ENCODE results near the gene LARGE1. TPM values are rescaled to one million over a fixed set of nuclear protein-coding genes. Genes with fewer than 3 reads are reported as not detected.

The LARGE1 gene
- total RNA-seq, 1 donor: 22.8 TPM

GRCh38 chr22:33717694-33718396, 202.4 kb downstream of the LARGE1 start:
- Histone ChIP-seq H3K4me2 (ENCODE audit: insufficient read depth, low read length) (no peak overlapping the region), H3K9me3 (ENCODE audit: low read depth, low read length) (no peaks in the 10 kb centered on the region), H3K27me3 (ENCODE audit: insufficient read depth, low read length) (no peaks in the 10 kb centered on the region), H3K36me3 (ENCODE audit: insufficient read depth, low read length) (no peaks in the 10 kb centered on the region), H4K20me1 (ENCODE audit: insufficient read depth, low read length) (no peaks in the 10 kb centered on the region), H3K4me3 (ENCODE audit: insufficient read depth, low read length) (no peak overlapping the region), H3K79me2 (ENCODE audit: insufficient read depth, low read length) (no peaks in the 10 kb centered on the region), H2AFZ (ENCODE audit: low read length) (no peak overlapping the region), H3K4me1 (ENCODE audit: insufficient read depth, low read length) (no peaks in the 10 kb centered on the region), H3K27ac (ENCODE audit: low read depth, low read length) (no peak overlapping the region)
- DNase-seq (ENCODE audit: insufficient read length, low spot score, missing footprints): peak; percentile 26
- no peak for TF ChIP-seq CTCF (IDR thresholded peaks at IDR 0.05; ENCODE audit: extremely low read depth, low read depth, low read length)

GRCh38 chr22:33715237-33715985, 204.9 kb downstream of the LARGE1 start:
- no peaks in the 10 kb centered on the region for H3K36me3 ChIP-seq (ENCODE audit: insufficient read depth, low read length)
- H3K79me2 ChIP-seq (ENCODE audit: insufficient read depth, low read length): no peaks in the 10 kb centered on the region
- no peak overlapping the region for H3K4me3 ChIP-seq (ENCODE audit: insufficient read depth, low read length)
- H3K4me2 ChIP-seq (ENCODE audit: insufficient read depth, low read length): no peak overlapping the region
- H3K27me3 ChIP-seq (ENCODE audit: insufficient read depth, low read length): no peaks in the 10 kb centered on the region
- no peak overlapping the region for H3K27ac ChIP-seq (ENCODE audit: low read depth, low read length)
- TF ChIP-seq CTCF (IDR thresholded peaks at IDR 0.05; ENCODE audit: extremely low read depth, low read depth, low read length): no peak
- H4K20me1 ChIP-seq (ENCODE audit: insufficient read depth, low read length): no peaks in the 10 kb centered on the region
- H2AFZ ChIP-seq (ENCODE audit: low read length): no peak overlapping the region
- DNase-seq (ENCODE audit: insufficient read length, low spot score, missing footprints): no peak
- no peaks in the 10 kb centered on the region for H3K9me3 ChIP-seq (ENCODE audit: low read depth, low read length)
- no peaks in the 10 kb centered on the region for H3K4me1 ChIP-seq (ENCODE audit: insufficient read depth, low read length)

GRCh38 chr22:33710326-33710725, 209.9 kb downstream of the LARGE1 start:
- no peaks in the 10 kb centered on the region for H3K27me3 ChIP-seq (ENCODE audit: insufficient read depth, low read length)
- no peak for DNase-seq (ENCODE audit: insufficient read length, low spot score, missing footprints)
- no peaks in the 10 kb centered on the region for H3K79me2 ChIP-seq (ENCODE audit: insufficient read depth, low read length)
- no peak for TF ChIP-seq CTCF (IDR thresholded peaks at IDR 0.05; ENCODE audit: extremely low read depth, low read depth, low read length)
- no peak overlapping the region for H3K27ac ChIP-seq (ENCODE audit: low read depth, low read length)
- H2AFZ ChIP-seq (ENCODE audit: low read length): no peak overlapping the region
- H4K20me1 ChIP-seq (ENCODE audit: insufficient read depth, low read length): no peaks in the 10 kb centered on the region
- H3K9me3 ChIP-seq (ENCODE audit: low read depth, low read length): no peaks in the 10 kb centered on the region
- no peak overlapping the region for H3K4me3 ChIP-seq (ENCODE audit: insufficient read depth, low read length)
- no peaks in the 10 kb centered on the region for H3K4me1 ChIP-seq (ENCODE audit: insufficient read depth, low read length)
- H3K36me3 ChIP-seq (ENCODE audit: insufficient read depth, low read length): no peaks in the 10 kb centered on the region
- no peak overlapping the region for H3K4me2 ChIP-seq (ENCODE audit: insufficient read depth, low read length)

GRCh38 chr22:33707581-33707980, 212.7 kb downstream of the LARGE1 start:
- no peaks in the 10 kb centered on the region for H3K27me3 ChIP-seq (ENCODE audit: insufficient read depth, low read length)
- no peak overlapping the region for H3K4me2 ChIP-seq (ENCODE audit: insufficient read depth, low read length)
- no peak overlapping the region for H3K4me3 ChIP-seq (ENCODE audit: insufficient read depth, low read length)
- DNase-seq (ENCODE audit: insufficient read length, low spot score, missing footprints): no peak
- H3K27ac ChIP-seq (ENCODE audit: low read depth, low read length): no peak overlapping the region
- no peak for TF ChIP-seq CTCF (IDR thresholded peaks at IDR 0.05; ENCODE audit: extremely low read depth, low read depth, low read length)
- no peaks in the 10 kb centered on the region for H4K20me1 ChIP-seq (ENCODE audit: insufficient read depth, low read length)
- no peaks in the 10 kb centered on the region for H3K36me3 ChIP-seq (ENCODE audit: insufficient read depth, low read length)
- H3K4me1 ChIP-seq (ENCODE audit: insufficient read depth, low read length): no peaks in the 10 kb centered on the region
- no peaks in the 10 kb centered on the region for H3K79me2 ChIP-seq (ENCODE audit: insufficient read depth, low read length)
- no peak overlapping the region for H2AFZ ChIP-seq (ENCODE audit: low read length)
- H3K9me3 ChIP-seq (ENCODE audit: low read depth, low read length): no peaks in the 10 kb centered on the region

Data from osteoblast (primary cell).